Activated CD8-positive, alpha-beta memory T cell treated with anti-CD3 and anti-CD28 coated beads, Interleukin-2, amount 50 U/mL, for 4 hours (primary cell): ENCODE data around the gene SLC39A13.

Experiments
- DNase-seq: peaks from one replicate; pipeline ENCODE4 v3.0.0-alpha.2; 2020

The SLC39A13 gene

GRCh38 chr11:47461876-47462275, 53.5 kb downstream of the SLC39A13 start:
- DNase-seq = no peak

- DNase-seq = no peak
Measured at GRCh38 chr11:47464483-47464882, 56.1 kb downstream of the SLC39A13 start.
